HG02884 (cell line): Measurements from ENCODE around the gene NUDT7.

Experiments
- ATAC-seq: cut with Tn5 transposase; IDR thresholded peaks from one replicate; pipeline ENCODE4 v1.9.1; 2021; ENCODE audit warnings: mild to moderate bottlenecking, moderate library complexity; ENCODE audit not compliant: unreplicated experiment

The NUDT7 gene

GRCh38 chr16:77722309-77723107 is at the start of gene NUDT7:
NUDT7 (plus strand) TSS chr16:77722514; CDS start chr16:77722583, 69 bp downstream.
- peak; percentile 84 for ATAC-seq

- ATAC-seq: no peak
Measured at GRCh38 chr16:77674888-77675287, 47.4 kb upstream of the NUDT7 start.

GRCh38 chr16:77675464-77676324 is 46.6 kb upstream of the NUDT7 start:
- no peak for ATAC-seq

GRCh38 chr16:77677129-77677528 is 45.2 kb upstream of the NUDT7 start:
- no peak for ATAC-seq

- ATAC-seq: no peak
Measured at GRCh38 chr16:77679391-77679790, 42.9 kb upstream of the NUDT7 start.

- peak; percentile 69 for ATAC-seq
Measured at GRCh38 chr16:77679901-77680300, 42.4 kb upstream of the NUDT7 start.

- ATAC-seq: no peak
Measured at GRCh38 chr16:77680496-77680895, 41.8 kb upstream of the NUDT7 start.

GRCh38 chr16:77682586-77682985 is 39.7 kb upstream of the NUDT7 start:
- ATAC-seq: no peak

GRCh38 chr16:77683397-77684180 is 38.7 kb upstream of the NUDT7 start:
- no peak for ATAC-seq

GRCh38 chr16:77684181-77684526 is 38.2 kb upstream of the NUDT7 start:
- no peak for ATAC-seq

GRCh38 chr16:77686385-77686784 is 35.9 kb upstream of the NUDT7 start:
- ATAC-seq: no peak

- no peak for ATAC-seq
Measured at GRCh38 chr16:77689971-77690370, 32.3 kb upstream of the NUDT7 start.

- ATAC-seq: no peak
Measured at GRCh38 chr16:77690416-77690815, 31.9 kb upstream of the NUDT7 start.

GRCh38 chr16:77692612-77693011 is 29.7 kb upstream of the NUDT7 start:
- no peak for ATAC-seq

GRCh38 chr16:77696149-77696548 is 26.2 kb upstream of the NUDT7 start:
- no peak for ATAC-seq

- no peak for ATAC-seq
Measured at GRCh38 chr16:77700846-77701245, 21.5 kb upstream of the NUDT7 start.

GRCh38 chr16:77705351-77705750 is 17.0 kb upstream of the NUDT7 start:
- no peak for ATAC-seq

GRCh38 chr16:77711179-77711578 is 11.1 kb upstream of the NUDT7 start:
- no peak for ATAC-seq

GRCh38 chr16:77711775-77712174 is 10.5 kb upstream of the NUDT7 start:
- no peak for ATAC-seq

GRCh38 chr16:77715145-77715544 is 7.2 kb upstream of the NUDT7 start:
- ATAC-seq: no peak

GRCh38 chr16:77721752-77722308 is 484 bp upstream of the NUDT7 start:
- peak; percentile 25 for ATAC-seq
